ENCODE measurements around the gene TRIP4. TPM values are rescaled to one million over a fixed set of nuclear protein-coding genes. Genes with fewer than 3 reads are reported as not detected.
A peak's percentile ranks its signal among the peaks of the same experiment; 100 is the strongest.
"Not testable (repeated sequence)": the region's sequence is repeated elsewhere in the genome, so short reads cannot be mapped to it uniquely, and the experiment has no call there.

Gene TRIP4
- total RNA-seq, 2 experiments from 2014 or later: 9.3 to 21.0 TPM

DNA sequence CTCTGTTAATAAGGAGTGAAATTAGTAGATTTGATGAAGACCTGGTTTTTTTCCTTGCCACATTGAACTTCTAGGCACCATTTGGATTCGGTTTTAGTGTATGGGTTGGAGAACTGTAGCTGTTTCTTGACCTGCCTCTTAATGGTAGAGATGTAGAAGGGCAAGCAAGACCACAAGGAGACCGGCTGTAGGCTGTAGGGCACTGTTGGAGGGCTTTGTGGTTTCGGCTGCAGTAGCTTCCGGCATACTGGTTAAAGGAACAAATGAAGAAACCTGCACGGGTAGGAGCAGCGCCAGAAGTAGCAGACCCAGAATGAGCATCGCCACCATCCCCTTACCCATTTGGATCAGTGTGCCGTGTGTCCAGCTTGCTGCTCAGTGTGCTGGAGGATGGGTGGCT, 14.3 kb upstream of the TRIP4 start:
- no peaks in the 10 kb centered on the region for H3K9me3 ChIP-seq (ENCODE audit: low read length)
- ChIA-PET CTCF (ENCODE audit: unreplicated experiment) (no interaction called here), POLR2A (no interaction called here)
- intact Hi-C loops (cut with micrococcal nuclease; ENCODE audit: unreplicated experiment): no loop called here
- peaks cover 90% of the 10 kb centered on the region for H3K36me3 ChIP-seq (ENCODE audit: insufficient read depth, low read length)
- H2AFZ ChIP-seq (ENCODE audit: low read length): no peak overlapping the region
- H3K27ac ChIP-seq (ENCODE audit: low read depth, low read length, poor library complexity, severe bottlenecking): no peak overlapping the region
- TF ChIP-seq, protein P1, sequence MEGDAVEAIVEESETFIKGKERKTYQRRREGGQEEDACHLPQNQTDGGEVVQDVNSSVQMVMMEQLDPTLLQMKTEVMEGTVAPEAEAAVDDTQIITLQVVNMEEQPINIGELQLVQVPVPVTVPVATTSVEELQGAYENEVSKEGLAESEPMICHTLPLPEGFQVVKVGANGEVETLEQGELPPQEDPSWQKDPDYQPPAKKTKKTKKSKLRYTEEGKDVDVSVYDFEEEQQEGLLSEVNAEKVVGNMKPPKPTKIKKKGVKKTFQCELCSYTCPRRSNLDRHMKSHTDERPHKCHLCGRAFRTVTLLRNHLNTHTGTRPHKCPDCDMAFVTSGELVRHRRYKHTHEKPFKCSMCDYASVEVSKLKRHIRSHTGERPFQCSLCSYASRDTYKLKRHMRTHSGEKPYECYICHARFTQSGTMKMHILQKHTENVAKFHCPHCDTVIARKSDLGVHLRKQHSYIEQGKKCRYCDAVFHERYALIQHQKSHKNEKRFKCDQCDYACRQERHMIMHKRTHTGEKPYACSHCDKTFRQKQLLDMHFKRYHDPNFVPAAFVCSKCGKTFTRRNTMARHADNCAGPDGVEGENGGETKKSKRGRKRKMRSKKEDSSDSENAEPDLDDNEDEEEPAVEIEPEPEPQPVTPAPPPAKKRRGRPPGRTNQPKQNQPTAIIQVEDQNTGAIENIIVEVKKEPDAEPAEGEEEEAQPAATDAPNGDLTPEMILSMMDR (conservative IDR thresholded peaks at IDR 0.05; ENCODE audit: low read length): no peak
- TF ChIP-seq EZH2phosphoT487 (IDR thresholded peaks at IDR 0.05; ENCODE audit: borderline replicate concordance, low read depth, low read length): no peak
- H4K20me1 ChIP-seq (ENCODE audit: insufficient read depth, low read length): peaks cover 1% of the 10 kb centered on the region; the same call in 1 of the 2 replicates
- TSS peak; percentile 34 for BruUV-seq (replicated peaks)
- peaks cover 24% of the 10 kb centered on the region for H3K79me2 ChIP-seq (ENCODE audit: insufficient read depth, low read depth, low read length)
- DNase-seq (ENCODE audit: low spot score): no peak
- H3K4me1 ChIP-seq (ENCODE audit: insufficient read depth, low read length, poor library complexity, severe bottlenecking): peaks cover under 1% of the 10 kb centered on the region
- H3K4me3 ChIP-seq (ENCODE audit: low read depth, low read length, poor library complexity, severe bottlenecking): no peak overlapping the region
- H3K9me2 ChIP-seq (ENCODE audit: insufficient read depth, low read length): no peaks in the 10 kb centered on the region
- H3K4me2 ChIP-seq (ENCODE audit: low read length): no peak overlapping the region

DNA sequence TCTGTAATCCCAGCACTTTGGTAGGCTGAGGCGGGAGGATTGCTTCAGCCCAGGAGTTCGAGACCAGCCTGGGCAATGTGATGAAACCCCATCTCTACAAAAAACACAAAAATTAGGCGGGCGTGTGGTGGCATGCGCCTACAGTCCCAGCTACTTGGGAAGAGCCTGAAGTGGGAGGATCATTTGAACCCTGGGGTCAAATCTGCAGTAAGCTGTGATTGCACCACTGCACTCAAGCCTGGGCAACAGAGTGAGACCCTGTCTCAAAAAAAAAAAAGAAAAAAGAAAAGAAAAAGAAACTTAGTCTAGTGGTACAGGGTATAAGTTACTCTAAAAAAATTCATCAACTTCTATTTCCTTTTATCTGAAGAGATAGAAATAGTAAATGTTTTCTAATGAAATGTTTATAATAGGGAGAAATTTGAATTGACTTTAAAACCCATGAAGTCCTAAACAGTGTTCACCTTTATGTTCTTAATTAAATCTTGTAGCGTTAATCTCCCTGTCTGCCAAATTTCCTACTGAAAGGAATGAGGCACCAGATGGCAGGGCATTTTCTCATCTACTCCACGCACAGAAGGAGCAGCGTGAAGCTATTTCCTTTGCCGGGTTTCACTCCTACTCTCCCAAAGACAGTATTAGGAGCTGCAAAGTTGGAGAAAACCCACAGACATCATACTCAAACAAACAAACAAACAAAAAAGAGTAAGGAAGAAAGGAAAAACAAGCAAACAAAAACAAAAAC, 8.2 kb upstream of the TRIP4 start:
- Histone ChIP-seq H3K9me3 (ENCODE audit: low read length) (no peaks in the 10 kb centered on the region), H3K9me2 (ENCODE audit: insufficient read depth, low read length) (no peaks in the 10 kb centered on the region), H3K4me2 (ENCODE audit: low read length) (peak overlapping the region; percentile 90), H3K79me2 (ENCODE audit: insufficient read depth, low read depth, low read length) (peaks cover 43% of the 10 kb centered on the region), H4K20me1 (ENCODE audit: insufficient read depth, low read length) (peaks cover 5% of the 10 kb centered on the region), H3K4me1 (ENCODE audit: insufficient read depth, low read length, poor library complexity, severe bottlenecking) (peaks cover 21% of the 10 kb centered on the region), H3K27ac (ENCODE audit: low read depth, low read length, poor library complexity, severe bottlenecking) (no peak overlapping the region), H3K4me3 (ENCODE audit: low read depth, low read length, poor library complexity, severe bottlenecking) (peak overlapping the region; percentile 94), H3K36me3 (ENCODE audit: insufficient read depth, low read length) (peaks cover 58% of the 10 kb centered on the region), H2AFZ (ENCODE audit: low read length) (no peak overlapping the region)
- no peak for DNase-seq (ENCODE audit: low spot score)
- CTCF ChIA-PET (ENCODE audit: unreplicated experiment): no interaction called here
- no TSS peak for BruUV-seq (replicated peaks)
- TF ChIP-seq, protein P1 (conservative IDR thresholded peaks at IDR 0.05; ENCODE audit: low read length): no peak
- no peak for TF ChIP-seq EZH2phosphoT487 (IDR thresholded peaks at IDR 0.05; ENCODE audit: borderline replicate concordance, low read depth, low read length)
- intact Hi-C loops (cut with micrococcal nuclease; ENCODE audit: unreplicated experiment): no loop called here
- POLR2A ChIA-PET: interaction anchor here (0.6 kb wide), 2 partner anchors 10 to 120 kb away, joined by 4 read pairs; no protein-coding TSS in a partner anchor

DNA sequence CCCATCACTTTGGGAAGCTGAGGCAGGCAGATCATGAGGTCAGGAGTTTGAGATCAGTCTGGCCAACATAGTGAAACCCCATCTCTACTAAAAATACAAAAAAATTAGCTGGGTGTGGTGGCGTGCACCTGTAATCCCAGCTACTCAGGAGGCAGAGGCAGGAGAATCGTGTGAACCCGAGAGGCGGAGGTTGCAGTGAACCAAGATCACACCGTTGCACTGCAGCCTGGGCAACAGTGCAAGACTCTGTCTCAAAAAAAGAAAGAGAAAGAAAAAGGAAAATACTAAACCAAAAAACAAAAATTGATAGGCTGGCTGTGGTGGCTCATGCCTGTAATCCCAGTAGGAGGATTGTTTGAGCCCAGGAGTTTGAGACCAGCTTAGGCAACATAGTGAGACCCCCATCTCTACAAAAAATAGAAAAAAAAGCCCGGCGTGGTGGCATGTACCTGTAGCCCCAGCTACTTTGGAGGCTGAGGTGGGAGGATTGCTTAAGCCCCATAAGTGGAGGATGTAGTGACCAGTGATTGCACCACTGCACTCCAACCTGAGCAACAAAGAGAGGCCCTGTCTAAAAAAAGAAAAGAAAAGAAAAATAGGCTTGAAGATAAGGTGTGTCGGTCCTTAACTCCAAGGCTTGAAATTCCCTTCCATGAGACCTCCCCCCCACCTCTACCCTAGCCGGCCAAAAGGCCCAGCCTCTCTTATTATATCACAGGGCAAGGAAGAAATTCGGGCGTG, 7.3 kb upstream of the TRIP4 start:
- POLR2A ChIA-PET: interaction anchor here (0.6 kb wide), 1 partner anchor 121 kb away, joined by 4 read pairs; no protein-coding TSS in a partner anchor
- Histone ChIP-seq H3K27ac (ENCODE audit: low read depth, low read length, poor library complexity, severe bottlenecking) (peak overlapping the region; percentile 52), H2AFZ (ENCODE audit: low read length) (peak overlapping the region; percentile 91; the same call in 1 of the 2 replicates), H3K4me1 (ENCODE audit: insufficient read depth, low read length, poor library complexity, severe bottlenecking) (peaks cover 21% of the 10 kb centered on the region), H3K4me2 (ENCODE audit: low read length) (peak overlapping the region; percentile 90), H3K79me2 (ENCODE audit: insufficient read depth, low read depth, low read length) (peaks cover 43% of the 10 kb centered on the region), H3K36me3 (ENCODE audit: insufficient read depth, low read length) (peaks cover 49% of the 10 kb centered on the region), H3K4me3 (ENCODE audit: low read depth, low read length, poor library complexity, severe bottlenecking) (peak overlapping the region; percentile 94)
- intact Hi-C loops (cut with micrococcal nuclease; ENCODE audit: unreplicated experiment): loop anchor here (5.0 kb wide), 1 partner anchor 288 kb away; the partner anchor contains the start of gene CIAO2A
- peak; percentile 19 for DNase-seq (ENCODE audit: low spot score)
- CTCF ChIA-PET (ENCODE audit: unreplicated experiment); H3K9me3 ChIP-seq (ENCODE audit: low read length); H4K20me1 ChIP-seq (ENCODE audit: insufficient read depth, low read length); BruUV-seq (replicated peaks); H3K9me2 ChIP-seq (ENCODE audit: insufficient read depth, low read length): not testable (repeated sequence)
